ENCODE results near the gene NALCN.

GRCh38 chr13:101170306-101170705 lies 246.0 kb downstream of the NALCN start:
- TF ChIP-seq CTCF (conservative IDR thresholded peaks at IDR 0.05 in 1 of 2, IDR thresholded peaks at IDR 0.05 in 1 of 2; ENCODE audit: low read depth in 1 of 2, low read length in 2 of 2) (no peak), EZH2 (IDR thresholded peaks at IDR 0.05; ENCODE audit: low read length, missing control alignments) (no peak)

Data from fibroblast of lung (primary cell).